Tibial nerve (tissue), 4 donors: Measurements from ENCODE around the gene HOXA11.

Source experiments
- EP300 ChIP-seq, 2 donors: sonication (generic); formaldehyde crosslinking; IDR thresholded peaks; one replicate each; pipeline ENCODE4 v1.6.1; 2017; ENCODE audit warnings: antibody characterized with exemption in 2 of 2, mild to moderate bottlenecking in 1 of 2
- POLR2A ChIP-seq, 2 donors: fragments of 450-650 bp; IDR thresholded peaks; one replicate each; pipeline ENCODE4 v1.6.1; 2017; ENCODE audit warnings: antibody characterized with exemption in 2 of 2, mild to moderate bottlenecking in 2 of 2, moderate library complexity in 2 of 2
- TF ChIP-seq, protein P1 (sequence below), 5 experiments: fragments of 200-600 bp in 3 of 5; fragments of 450-650 bp in 2 of 5; sonication (generic) in 3 of 5; IDR thresholded peaks; one replicate each; pipeline ENCODE4 v1.5.1; 2016 to 2019; ENCODE audit warnings: antibody characterized with exemption in 5 of 5, mild to moderate bottlenecking in 3 of 5, moderate library complexity in 2 of 5

GRCh38 chr7:27171325-27171636, 13.8 kb downstream of the HOXA11 start:
- TF ChIP-seq, protein P1, sequence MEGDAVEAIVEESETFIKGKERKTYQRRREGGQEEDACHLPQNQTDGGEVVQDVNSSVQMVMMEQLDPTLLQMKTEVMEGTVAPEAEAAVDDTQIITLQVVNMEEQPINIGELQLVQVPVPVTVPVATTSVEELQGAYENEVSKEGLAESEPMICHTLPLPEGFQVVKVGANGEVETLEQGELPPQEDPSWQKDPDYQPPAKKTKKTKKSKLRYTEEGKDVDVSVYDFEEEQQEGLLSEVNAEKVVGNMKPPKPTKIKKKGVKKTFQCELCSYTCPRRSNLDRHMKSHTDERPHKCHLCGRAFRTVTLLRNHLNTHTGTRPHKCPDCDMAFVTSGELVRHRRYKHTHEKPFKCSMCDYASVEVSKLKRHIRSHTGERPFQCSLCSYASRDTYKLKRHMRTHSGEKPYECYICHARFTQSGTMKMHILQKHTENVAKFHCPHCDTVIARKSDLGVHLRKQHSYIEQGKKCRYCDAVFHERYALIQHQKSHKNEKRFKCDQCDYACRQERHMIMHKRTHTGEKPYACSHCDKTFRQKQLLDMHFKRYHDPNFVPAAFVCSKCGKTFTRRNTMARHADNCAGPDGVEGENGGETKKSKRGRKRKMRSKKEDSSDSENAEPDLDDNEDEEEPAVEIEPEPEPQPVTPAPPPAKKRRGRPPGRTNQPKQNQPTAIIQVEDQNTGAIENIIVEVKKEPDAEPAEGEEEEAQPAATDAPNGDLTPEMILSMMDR (IDR thresholded peaks at IDR 0.05): no peak
- TF ChIP-seq EP300 (IDR thresholded peaks at IDR 0.05): no peak
- TF ChIP-seq POLR2A (IDR thresholded peaks at IDR 0.05): no peak
